Measurements from ENCODE around the gene SIGLEC10.

- peak; percentile 70 for TF ChIP-seq CTCF (IDR thresholded peaks at IDR 0.05; ENCODE audit: borderline replicate concordance, extremely low read depth, low read length, poor library complexity, severe bottlenecking)
- no peak for TF ChIP-seq EZH2 (IDR thresholded peaks at IDR 0.05; ENCODE audit: borderline replicate concordance, low read depth, low read length, severe bottlenecking)
Observed at GRCh38 chr19:51398096-51398704, 19.2 kb downstream of the SIGLEC10 start.

All from DND-41 (cell line).